Loucy (cell line): ENCODE data around the gene MRPL36.

Source experiments
- H2AFZ ChIP-seq: fragments of 200-600 bp; sonication (generic); 2 replicates; pipeline ENCODE4 v1.6.0; 2016; ENCODE audit warnings: antibody characterized with exemption, mild to moderate bottlenecking, low read length, moderate library complexity
- H3F3A ChIP-seq: fragments of 200-600 bp; 2 replicates; pipeline ENCODE4 v1.6.0; 2016; ENCODE audit warnings: antibody characterized with exemption, low read depth, mild to moderate bottlenecking
- H3K27me3 ChIP-seq: fragments of 200-600 bp; sonication (generic); 2 replicates; pipeline ENCODE4 v1.6.1; 2014; ENCODE audit warnings: low read length, mild to moderate bottlenecking; ENCODE audit not compliant: insufficient read depth, poor library complexity, severe bottlenecking
- H3K36me3 ChIP-seq: fragments of 200-600 bp; sonication (generic); 2 replicates; pipeline ENCODE4 v1.6.1; 2016; ENCODE audit warnings: low read length; ENCODE audit not compliant: insufficient read depth
- H3K4me1 ChIP-seq: fragments of 200-600 bp; sonication (generic); 2 replicates; pipeline ENCODE4 v1.5.1; 2014; ENCODE audit warnings: low read length, mild to moderate bottlenecking; ENCODE audit not compliant: insufficient read depth, poor library complexity, severe bottlenecking
- H3K4me2 ChIP-seq: fragments of 200-600 bp; sonication (generic); 2 replicates; pipeline ENCODE4 v1.6.0; 2014; ENCODE audit warnings: antibody characterized with exemption, low read length, low read depth, mild to moderate bottlenecking; ENCODE audit not compliant: poor library complexity, severe bottlenecking
- H3K4me3 ChIP-seq: fragments of 200-600 bp; sonication (generic); 2 replicates; pipeline ENCODE4 v1.5.1; 2014; ENCODE audit warnings: low read length, mild to moderate bottlenecking, mixed read lengths; ENCODE audit not compliant: poor library complexity, severe bottlenecking
- H3K79me2 ChIP-seq: fragments of 200-600 bp; sonication (generic); 2 replicates; pipeline ENCODE4 v1.6.1; 2014; ENCODE audit warnings: low read length; ENCODE audit not compliant: insufficient read depth
- H3K9ac ChIP-seq: fragments of 200-600 bp; sonication (generic); 2 replicates; pipeline ENCODE4 v1.6.0; 2014; ENCODE audit warnings: mild to moderate bottlenecking, low read depth, low read length, moderate library complexity; ENCODE audit not compliant: poor library complexity, severe bottlenecking
- H3K9me2 ChIP-seq: fragments of 200-600 bp; sonication (generic); replicated peaks from 2 replicates; pipeline ENCODE4 v1.6.1; 2016; ENCODE audit warnings: low read depth, low read length, mixed read lengths
- H3K9me3 ChIP-seq: fragments of 200-600 bp; sonication (generic); 2 replicates; pipeline ENCODE4 v1.6.1; 2014; ENCODE audit warnings: mild to moderate bottlenecking, antibody characterized with exemption, low read length, low read depth; ENCODE audit not compliant: insufficient read depth
- H4K20me1 ChIP-seq: fragments of 200-600 bp; sonication (generic); 2 replicates; pipeline ENCODE4 v1.6.0; 2014; ENCODE audit warnings: antibody characterized with exemption, low read length, mild to moderate bottlenecking; ENCODE audit not compliant: insufficient read depth, poor library complexity, severe bottlenecking
- EZH2phosphoT487 ChIP-seq: fragments of 200-600 bp; IDR thresholded peaks from 2 replicates; pipeline ENCODE4 v1.6.1; 2018; ENCODE audit warnings: antibody characterized with exemption, mild to moderate bottlenecking, moderate library complexity, borderline replicate concordance
- TF ChIP-seq, protein P1 (sequence below): fragments of 200-600 bp; sonication (generic); conservative IDR thresholded peaks from 2 replicates; pipeline ENCODE4 v1.5.1; 2014; ENCODE audit warnings: mild to moderate bottlenecking, antibody characterized with exemption, low read length

MRPL36 gene

DNA sequence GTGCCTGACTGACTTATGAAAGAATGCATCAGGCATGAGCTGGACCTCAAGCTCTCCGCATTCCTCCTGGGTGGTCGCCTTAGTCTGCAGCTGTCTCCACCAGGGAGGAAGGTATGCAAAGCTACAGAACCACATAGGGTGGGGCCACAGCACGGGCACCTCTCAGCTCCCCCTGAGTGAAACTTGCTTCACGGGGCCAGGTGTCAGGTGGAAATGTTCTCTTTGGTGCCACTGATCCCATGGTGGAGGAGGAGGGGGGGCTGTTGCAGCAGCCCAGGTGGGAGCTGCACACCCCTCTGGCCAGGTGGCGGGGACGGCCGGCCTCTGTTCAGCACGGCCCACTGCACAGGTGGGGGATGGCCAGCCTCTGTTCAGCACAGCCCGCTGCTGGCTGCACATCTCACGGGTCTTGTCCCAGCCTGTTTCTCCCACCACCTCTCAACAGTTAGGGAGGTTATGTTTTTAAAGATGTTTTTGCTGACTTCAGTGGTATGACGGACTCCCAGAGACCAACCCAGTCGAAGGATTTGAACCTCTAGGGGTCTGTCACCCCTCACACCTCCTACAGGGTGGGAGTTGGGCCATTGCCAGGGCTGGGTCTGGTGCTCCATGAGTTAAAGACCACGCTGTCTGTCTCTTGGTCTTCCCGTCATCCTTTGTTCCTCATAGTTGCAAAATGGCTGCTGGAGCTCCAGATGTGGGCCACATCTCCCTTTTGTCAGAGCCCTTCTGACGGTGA lies 34.3 kb downstream of the MRPL36 start:
- Histone ChIP-seq H3F3A (no peaks in the 10 kb centered on the region), H3K4me3 (no peak overlapping the region), H3K79me2 (no peaks in the 10 kb centered on the region), H3K9me3 (no peaks in the 10 kb centered on the region), H3K9ac (no peak overlapping the region), H3K36me3 (no peaks in the 10 kb centered on the region), H3K4me1 (no peaks in the 10 kb centered on the region), H3K9me2 (no peaks in the 10 kb centered on the region), H3K4me2 (no peak overlapping the region), H4K20me1 (no peaks in the 10 kb centered on the region), H3K27me3 (no peaks in the 10 kb centered on the region), H2AFZ (no peak overlapping the region)
- TF ChIP-seq, protein P1, sequence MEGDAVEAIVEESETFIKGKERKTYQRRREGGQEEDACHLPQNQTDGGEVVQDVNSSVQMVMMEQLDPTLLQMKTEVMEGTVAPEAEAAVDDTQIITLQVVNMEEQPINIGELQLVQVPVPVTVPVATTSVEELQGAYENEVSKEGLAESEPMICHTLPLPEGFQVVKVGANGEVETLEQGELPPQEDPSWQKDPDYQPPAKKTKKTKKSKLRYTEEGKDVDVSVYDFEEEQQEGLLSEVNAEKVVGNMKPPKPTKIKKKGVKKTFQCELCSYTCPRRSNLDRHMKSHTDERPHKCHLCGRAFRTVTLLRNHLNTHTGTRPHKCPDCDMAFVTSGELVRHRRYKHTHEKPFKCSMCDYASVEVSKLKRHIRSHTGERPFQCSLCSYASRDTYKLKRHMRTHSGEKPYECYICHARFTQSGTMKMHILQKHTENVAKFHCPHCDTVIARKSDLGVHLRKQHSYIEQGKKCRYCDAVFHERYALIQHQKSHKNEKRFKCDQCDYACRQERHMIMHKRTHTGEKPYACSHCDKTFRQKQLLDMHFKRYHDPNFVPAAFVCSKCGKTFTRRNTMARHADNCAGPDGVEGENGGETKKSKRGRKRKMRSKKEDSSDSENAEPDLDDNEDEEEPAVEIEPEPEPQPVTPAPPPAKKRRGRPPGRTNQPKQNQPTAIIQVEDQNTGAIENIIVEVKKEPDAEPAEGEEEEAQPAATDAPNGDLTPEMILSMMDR, result no peak
- no peak for TF ChIP-seq EZH2phosphoT487

DNA sequence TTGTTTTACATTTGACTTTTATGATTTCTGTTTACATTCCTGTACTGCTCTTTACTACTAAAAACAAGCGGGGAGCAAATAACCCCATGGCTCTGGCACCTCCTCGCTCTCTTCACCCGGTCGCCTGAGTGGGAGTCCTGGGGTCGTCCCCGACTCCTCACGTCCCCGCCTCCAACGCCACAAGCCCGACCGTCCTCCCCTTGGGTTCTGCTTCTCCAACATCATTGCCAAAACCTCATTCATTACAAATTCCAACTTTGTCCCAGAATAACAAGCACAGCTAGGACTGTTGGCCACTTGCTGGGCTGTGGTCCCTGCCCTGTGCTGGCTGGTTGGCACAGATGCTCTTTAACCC lies 35.1 kb downstream of the MRPL36 start:
- no peaks in the 10 kb centered on the region for H3K9me3 ChIP-seq
- H3K79me2 ChIP-seq, result no peaks in the 10 kb centered on the region
- no peak overlapping the region for H3K4me3 ChIP-seq
- no peaks in the 10 kb centered on the region for H4K20me1 ChIP-seq
- H3K9me2 ChIP-seq, result no peaks in the 10 kb centered on the region
- H3F3A ChIP-seq, result no peaks in the 10 kb centered on the region
- H2AFZ ChIP-seq, result no peak overlapping the region
- TF ChIP-seq EZH2phosphoT487, result no peak
- TF ChIP-seq, protein P1, result no peak
- no peaks in the 10 kb centered on the region for H3K4me1 ChIP-seq
- no peaks in the 10 kb centered on the region for H3K36me3 ChIP-seq
- H3K27me3 ChIP-seq, result no peaks in the 10 kb centered on the region
- H3K4me2 ChIP-seq, result no peak overlapping the region
- no peak overlapping the region for H3K9ac ChIP-seq

DNA sequence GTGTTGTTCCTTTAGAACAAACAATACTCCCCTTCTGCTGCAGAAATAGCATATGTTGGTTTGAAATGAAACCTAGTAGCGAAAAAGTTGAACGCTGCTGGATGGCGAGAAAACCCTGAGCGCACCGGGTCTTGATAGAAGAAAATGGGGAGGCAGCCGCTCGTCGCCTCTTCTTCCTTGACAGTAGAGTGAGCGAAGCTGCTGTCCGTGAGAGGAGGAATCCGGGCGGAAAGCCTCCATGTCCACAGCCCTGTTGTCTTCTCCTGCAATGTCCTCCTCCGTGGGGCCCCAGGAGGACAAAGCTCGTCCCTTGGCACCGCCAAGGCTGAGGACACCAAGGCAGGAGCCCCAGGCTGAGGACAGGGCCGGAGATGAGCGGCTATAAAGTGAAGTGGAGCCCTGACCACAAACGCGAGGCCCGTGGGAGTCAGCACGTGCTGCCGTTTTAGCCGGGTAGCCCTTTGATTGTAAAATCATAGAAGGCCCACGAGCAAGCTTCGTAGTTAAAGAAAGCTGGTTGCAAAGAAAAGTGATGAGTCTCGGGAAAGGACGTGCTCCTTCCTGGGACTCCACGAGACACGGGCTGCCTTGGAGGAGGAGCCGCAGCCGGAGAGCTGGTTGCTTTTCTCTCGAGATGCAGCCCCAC lies 35.6 kb downstream of the MRPL36 start:
- TF ChIP-seq EZH2phosphoT487, result no peak
- TF ChIP-seq, protein P1, result no peak
- Histone ChIP-seq H3K9me3 (no peaks in the 10 kb centered on the region), H3K4me2 (no peak overlapping the region), H3K79me2 (no peaks in the 10 kb centered on the region), H4K20me1 (no peaks in the 10 kb centered on the region), H3K27me3 (no peaks in the 10 kb centered on the region), H3K9me2 (no peaks in the 10 kb centered on the region), H3F3A (no peaks in the 10 kb centered on the region), H3K4me1 (no peaks in the 10 kb centered on the region), H3K9ac (no peak overlapping the region), H3K4me3 (no peak overlapping the region), H2AFZ (no peak overlapping the region), H3K36me3 (no peaks in the 10 kb centered on the region)
